ENCODE data around the gene LAMA1.

The LAMA1 gene

DNA sequence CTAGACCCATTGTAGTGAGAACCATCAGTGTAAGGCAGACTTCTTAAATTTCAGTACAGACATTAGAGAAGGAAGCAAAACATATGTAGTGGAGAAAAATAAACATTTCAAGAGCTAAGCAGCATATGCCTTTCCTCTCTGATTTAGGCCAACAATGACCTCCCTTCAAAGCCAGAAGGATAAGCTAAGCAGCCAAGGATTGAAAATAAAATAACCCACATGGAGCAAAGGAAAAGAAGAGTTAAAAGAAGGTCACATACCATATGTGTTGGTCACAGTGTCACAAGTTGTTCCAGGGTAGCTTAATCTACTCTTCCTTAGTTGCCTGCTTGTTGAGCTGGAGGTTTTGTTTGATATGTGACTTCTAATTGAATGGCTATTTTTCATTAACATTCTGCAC, 15.6 kb upstream of the LAMA1 start:
- Mint-ChIP-seq H3K27ac (no peak overlapping the region), H3K36me3 (ENCODE audit: low read depth) (no peaks in the 10 kb centered on the region), H3K9me3 (peaks cover 5% of the 10 kb centered on the region), H3K4me1 (no peaks in the 10 kb centered on the region), H3K4me3 (no peak overlapping the region), H3K27me3 (no peaks in the 10 kb centered on the region)
- DNase-seq = no peak
- ATAC-seq = no peak

DNA sequence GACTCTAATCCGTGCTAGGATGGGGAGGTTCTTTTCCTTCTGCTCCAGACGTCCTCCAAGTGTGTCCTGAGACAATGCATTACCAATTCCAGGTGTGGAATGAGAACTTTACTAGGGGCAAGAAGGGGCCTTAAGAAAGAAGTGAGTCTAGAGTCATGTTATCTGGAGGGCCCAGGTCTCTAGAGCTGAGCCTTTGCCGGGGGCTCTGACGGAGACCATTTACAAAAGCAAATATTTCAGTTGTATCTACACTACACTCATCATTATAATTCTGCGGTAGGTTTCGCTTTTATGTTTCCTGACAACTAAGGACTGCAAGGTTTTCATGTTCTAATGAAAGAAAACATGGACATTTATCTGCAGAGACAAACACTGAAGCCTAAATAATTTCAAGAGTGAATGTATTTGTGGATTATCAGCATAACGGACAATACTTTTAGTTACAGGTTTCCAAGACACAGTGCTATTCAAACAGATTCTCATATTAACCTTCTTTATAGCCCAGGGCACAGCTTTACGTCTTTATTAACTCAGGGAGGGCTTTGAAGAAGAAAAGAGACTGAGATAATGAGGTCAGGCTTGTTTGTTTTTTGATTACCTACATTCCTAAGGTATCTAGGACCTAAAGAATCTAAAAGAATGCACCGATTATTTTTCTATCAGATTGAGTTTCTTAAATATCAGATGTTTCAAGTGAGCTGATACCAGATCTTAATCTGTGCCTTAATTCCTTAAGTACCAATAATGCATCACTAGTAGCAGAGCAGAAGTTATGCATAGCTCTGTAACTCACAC, 15.0 kb upstream of the LAMA1 start:
- Mint-ChIP-seq H3K4me3 (no peak overlapping the region), H3K27me3 (no peaks in the 10 kb centered on the region), H3K27ac (no peak overlapping the region), H3K36me3 (ENCODE audit: low read depth) (no peaks in the 10 kb centered on the region), H3K4me1 (no peaks in the 10 kb centered on the region), H3K9me3 (peaks cover 5% of the 10 kb centered on the region)
- no peak for DNase-seq
- no peak for ATAC-seq

DNA sequence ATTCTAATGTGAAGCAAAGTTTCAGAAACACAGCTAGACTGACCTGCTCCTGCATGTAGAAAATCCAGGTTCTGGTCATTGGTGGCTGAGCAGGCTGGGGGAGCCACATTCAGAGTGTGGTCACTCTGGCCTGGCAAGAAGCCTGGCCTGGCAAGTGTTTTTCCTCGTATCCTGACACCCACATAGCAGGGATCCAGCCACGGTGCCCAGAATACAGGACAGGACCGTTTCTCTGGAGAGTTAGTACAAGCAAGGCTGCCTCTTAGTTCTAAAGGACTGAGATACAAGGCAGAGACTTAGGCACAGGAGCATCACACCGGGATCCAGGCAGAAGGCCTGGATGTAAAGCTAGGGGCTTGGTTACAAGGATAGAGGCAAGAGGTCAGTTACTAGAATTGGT, 4.8 kb upstream of the LAMA1 start:
- H3K4me3 Mint-ChIP-seq = no peak overlapping the region
- H3K9me3 Mint-ChIP-seq = peaks cover 11% of the 10 kb centered on the region
- DNase-seq (no peak), ATAC-seq (no peak)
- H3K4me1 Mint-ChIP-seq = no peaks in the 10 kb centered on the region
- H3K36me3 Mint-ChIP-seq (ENCODE audit: low read depth) = no peaks in the 10 kb centered on the region
- H3K27me3 Mint-ChIP-seq = peaks cover 7% of the 10 kb centered on the region
- H3K27ac Mint-ChIP-seq = no peak overlapping the region

DNA sequence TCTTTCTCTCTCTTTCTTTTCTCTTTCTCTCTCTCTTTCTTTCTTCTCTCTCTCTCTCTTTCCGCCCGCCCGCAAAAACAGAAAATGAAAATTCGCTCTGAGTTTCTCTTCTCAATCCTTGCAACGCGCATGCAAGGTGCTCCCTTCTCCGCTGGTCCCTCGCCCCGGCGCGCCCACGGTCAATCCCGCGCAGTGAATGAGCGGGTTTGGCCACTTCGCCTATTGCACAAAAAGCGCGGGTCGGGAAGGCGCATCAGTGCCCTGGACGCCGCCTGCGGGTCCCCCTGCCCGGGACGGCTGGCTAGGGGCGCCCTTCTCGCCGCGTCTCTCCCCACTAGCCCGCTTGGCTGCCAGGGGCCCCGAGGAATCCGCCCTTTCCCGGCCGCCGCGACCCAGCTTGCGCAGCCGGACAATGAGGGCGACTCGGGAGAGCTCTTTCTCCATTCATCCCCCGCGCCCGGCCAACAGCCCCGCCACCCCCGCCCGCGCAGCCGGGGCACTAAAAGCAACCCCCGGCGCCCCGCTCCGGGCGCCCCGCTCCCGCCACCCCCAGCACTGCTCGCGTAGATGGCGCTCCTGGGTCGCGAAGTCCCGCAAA, 706 bp downstream of the LAMA1 start:
- DNase-seq = no peak
- H3K27ac Mint-ChIP-seq = no peak overlapping the region

DNA sequence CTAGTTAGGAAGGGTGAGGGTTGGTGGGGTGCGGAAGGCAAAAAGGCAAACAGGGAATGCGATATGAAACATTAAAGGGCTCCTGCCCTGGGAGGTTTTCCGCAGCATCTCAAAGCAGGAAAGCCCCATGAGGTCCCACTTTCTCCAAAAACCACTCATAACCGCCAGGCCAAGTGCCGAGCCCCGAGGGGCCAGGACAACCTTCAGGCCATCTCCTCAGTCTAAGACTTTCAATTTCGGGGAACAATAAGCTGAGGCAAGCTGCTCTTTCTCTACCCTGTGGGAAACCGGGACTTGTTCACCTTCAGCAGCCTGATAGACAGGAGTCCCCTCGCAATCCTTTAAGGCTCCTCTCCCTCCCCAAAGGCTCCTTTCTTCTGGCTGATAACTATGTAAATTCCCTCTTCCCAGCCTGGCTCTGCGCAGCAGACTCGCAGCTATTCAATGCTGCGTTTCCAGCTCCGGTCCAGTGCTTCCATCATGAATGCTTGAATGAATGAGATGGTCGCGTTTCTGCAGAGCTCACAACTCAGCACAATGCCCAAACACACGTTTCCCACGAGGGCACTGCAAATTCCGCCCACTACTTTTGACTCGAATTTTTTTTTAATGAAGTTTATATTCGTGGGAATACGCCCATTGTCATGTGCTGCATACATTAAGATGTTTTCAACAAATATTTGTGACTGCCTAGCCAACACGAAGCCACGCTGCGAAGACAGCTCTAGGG, 1.4 kb downstream of the LAMA1 start:
- Mint-ChIP-seq H3K9me3 (peaks cover 4% of the 10 kb centered on the region), H3K4me3 (no peak overlapping the region), H3K27me3 (peaks cover 35% of the 10 kb centered on the region), H3K27ac (no peak overlapping the region), H3K4me1 (peaks cover 9% of the 10 kb centered on the region), H3K36me3 (ENCODE audit: low read depth) (no peaks in the 10 kb centered on the region)
- DNase-seq (no peak), ATAC-seq (no peak)

More for the DNA sequence above, 706 bp downstream of the LAMA1 start:
- Mint-ChIP-seq H3K4me3 (no peak overlapping the region), H3K9me3 (peaks cover 4% of the 10 kb centered on the region), H3K36me3 (ENCODE audit: low read depth) (no peaks in the 10 kb centered on the region), H3K27me3 (peaks cover 35% of the 10 kb centered on the region), H3K4me1 (peaks cover 9% of the 10 kb centered on the region)
- ATAC-seq = no peak

DNA sequence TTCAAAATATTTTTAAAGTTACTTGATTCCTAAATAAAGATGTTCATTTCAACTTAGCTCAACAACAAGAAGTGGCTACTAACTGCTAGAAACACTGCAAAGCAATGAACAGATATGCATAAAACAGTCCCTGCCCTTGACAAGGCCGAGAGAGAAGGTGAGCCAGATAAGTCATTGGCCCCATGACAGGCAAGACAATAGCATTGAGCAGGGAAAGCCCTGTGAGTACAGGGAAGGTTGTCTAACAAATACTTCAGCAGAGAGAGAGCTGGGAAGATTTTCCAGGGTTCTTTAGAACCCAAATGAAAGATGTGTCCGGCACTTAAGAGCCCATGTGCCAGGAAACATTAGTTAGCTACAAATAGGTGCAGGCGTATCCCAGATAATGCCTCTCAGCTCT, 4.7 kb downstream of the LAMA1 start:
- peaks cover 9% of the 10 kb centered on the region for H3K4me1 Mint-ChIP-seq
- no peak for DNase-seq
- H3K36me3 Mint-ChIP-seq (ENCODE audit: low read depth) = no peaks in the 10 kb centered on the region
- H3K27me3 Mint-ChIP-seq = peaks cover 28% of the 10 kb centered on the region
- H3K4me3 Mint-ChIP-seq = no peak overlapping the region
- peaks cover 4% of the 10 kb centered on the region for H3K9me3 Mint-ChIP-seq
- H3K27ac Mint-ChIP-seq = no peak overlapping the region
- ATAC-seq = no peak

DNA sequence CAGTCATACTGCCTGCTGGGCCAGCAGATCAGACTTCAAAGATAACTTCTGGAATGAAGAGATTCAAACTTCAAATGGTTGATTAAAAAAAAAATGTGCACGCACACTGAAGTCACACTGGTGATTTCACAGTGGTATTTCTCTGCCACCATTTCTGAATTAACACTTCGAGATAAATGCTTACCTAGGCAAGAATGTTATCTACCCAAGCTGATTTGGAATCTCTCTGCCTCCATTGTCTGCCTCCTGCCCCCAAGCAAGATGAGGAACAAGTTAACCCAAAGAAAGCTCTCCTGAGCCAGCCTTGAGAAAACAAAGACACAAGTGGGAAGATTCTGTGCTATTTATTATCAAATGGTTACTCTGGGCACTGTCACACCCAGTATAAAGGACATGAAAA, 6.5 kb downstream of the LAMA1 start:
- no peak overlapping the region for H3K27ac Mint-ChIP-seq
- DNase-seq (no peak), ATAC-seq (no peak)
- H3K36me3 Mint-ChIP-seq (ENCODE audit: low read depth) = no peaks in the 10 kb centered on the region
- H3K27me3 Mint-ChIP-seq = peaks cover 23% of the 10 kb centered on the region
- H3K9me3 Mint-ChIP-seq = peaks cover 4% of the 10 kb centered on the region
- no peak overlapping the region for H3K4me3 Mint-ChIP-seq
- peaks cover 2% of the 10 kb centered on the region for H3K4me1 Mint-ChIP-seq

DNA sequence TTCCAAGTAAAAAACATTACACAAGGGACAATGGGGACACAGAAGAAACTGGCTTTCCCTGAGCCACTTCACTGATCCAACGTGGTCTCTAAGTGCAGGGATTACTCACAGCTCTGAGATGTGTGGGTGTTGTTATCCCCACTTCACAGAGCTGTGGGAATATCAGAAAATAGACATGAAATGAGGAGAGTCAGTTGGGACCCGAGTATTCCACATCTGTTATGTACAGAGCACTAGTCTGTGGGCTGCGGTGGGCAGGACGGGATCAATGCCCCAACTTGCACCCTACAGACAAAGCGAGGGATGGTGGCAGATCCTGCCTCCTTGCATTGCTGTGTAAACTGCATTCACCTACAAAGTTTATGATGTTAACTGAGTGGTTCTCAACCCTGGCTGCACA, 11.7 kb downstream of the LAMA1 start:
- H3K36me3 Mint-ChIP-seq (ENCODE audit: low read depth) = no peaks in the 10 kb centered on the region
- DNase-seq = no peak
- no peak overlapping the region for H3K27ac Mint-ChIP-seq
- no peaks in the 10 kb centered on the region for H3K4me1 Mint-ChIP-seq
- no peaks in the 10 kb centered on the region for H3K9me3 Mint-ChIP-seq
- H3K4me3 Mint-ChIP-seq = no peak overlapping the region
- peaks cover 2% of the 10 kb centered on the region for H3K27me3 Mint-ChIP-seq
- no peak for ATAC-seq

DNA sequence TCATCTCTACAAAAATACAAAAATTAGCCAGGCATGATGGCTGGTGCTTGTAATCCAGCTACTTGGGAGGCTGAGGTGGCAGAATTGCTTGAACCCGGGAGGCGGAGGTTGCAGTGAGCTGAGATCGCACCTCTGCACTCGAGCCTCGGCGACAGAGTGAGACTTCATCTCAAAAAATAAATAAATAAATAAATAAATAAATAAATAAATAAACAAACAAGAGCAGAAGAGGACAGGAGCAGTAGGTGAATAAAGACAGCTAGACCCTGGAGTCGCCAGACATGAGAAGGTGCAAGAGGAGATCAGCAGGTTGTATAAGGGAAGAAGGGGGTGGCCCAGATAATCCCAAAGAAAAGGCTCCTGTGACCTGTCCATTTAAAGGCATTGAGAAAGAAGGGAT, 12.3 kb downstream of the LAMA1 start:
- Mint-ChIP-seq H3K27ac (no peak overlapping the region), H3K27me3 (peaks cover 2% of the 10 kb centered on the region), H3K4me3 (no peak overlapping the region), H3K4me1 (no peaks in the 10 kb centered on the region), H3K36me3 (ENCODE audit: low read depth) (no peaks in the 10 kb centered on the region), H3K9me3 (no peaks in the 10 kb centered on the region)
- no peak for DNase-seq
- no peak for ATAC-seq

DNA sequence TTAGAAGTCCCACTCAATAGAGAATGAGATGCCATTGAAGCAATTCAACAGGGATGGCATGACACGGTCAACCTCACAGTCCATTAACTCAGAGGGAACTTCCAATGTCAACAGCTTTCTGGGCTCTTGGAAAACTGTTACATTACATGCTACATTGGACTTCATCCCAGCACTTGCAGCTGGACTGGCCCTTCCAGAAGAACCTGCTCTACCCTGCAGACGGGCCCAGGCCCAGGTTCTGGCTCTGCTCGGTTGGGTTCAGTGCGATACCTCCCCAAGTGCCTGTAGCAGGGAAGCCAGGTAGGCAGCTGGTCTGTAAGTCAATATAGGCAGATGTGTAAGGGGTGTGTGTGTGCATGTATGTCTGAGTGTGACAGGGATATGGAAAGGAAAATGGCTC, 12.9 kb downstream of the LAMA1 start:
- DNase-seq (no peak), ATAC-seq (no peak)
- no peaks in the 10 kb centered on the region for H3K36me3 Mint-ChIP-seq (ENCODE audit: low read depth)
- H3K27me3 Mint-ChIP-seq = peaks cover 2% of the 10 kb centered on the region
- no peak overlapping the region for H3K27ac Mint-ChIP-seq
- H3K9me3 Mint-ChIP-seq = no peaks in the 10 kb centered on the region
- H3K4me3 Mint-ChIP-seq = no peak overlapping the region
- H3K4me1 Mint-ChIP-seq = no peaks in the 10 kb centered on the region

DNA sequence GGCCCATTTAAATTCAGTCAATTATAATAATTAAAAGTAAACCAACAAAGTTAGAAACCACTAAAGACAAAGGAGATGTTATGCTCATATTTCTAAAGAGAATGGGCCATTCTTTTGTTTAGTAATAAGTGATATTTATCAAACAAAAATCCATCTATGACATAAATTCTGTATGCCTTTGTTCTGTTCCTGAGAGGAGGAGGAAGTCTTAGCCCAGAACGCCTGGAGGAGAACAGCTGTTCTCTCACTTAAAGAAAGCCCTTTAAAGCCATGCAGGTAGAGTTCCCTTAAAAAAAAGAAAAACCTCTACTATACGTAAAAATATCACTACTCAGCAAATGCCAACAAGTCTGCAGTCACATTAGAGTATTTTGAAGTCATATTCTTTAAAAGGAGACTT, 15.5 kb downstream of the LAMA1 start:
- H3K27ac Mint-ChIP-seq = no peak overlapping the region

DNA sequence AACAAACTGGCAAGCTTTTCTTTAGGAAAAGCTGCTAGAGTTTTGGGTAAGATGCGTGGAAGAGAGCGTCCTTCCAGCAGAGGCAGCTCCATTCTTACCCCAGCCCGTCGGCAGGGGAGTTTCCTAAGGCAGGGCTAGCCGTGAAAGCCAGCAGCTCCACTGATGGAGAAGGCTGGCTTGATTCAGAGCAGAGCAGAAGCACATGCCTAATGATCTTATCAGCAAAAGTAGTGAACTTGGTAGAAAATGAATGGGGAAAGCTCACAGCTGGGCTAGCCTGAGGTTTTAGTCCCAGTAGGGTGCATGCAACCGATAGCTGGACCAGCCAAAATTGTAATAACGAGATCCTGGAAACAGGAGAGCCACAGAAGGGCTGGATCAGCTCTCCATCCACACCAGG, 20.8 kb downstream of the LAMA1 start:
- Mint-ChIP-seq H3K27ac (no peak overlapping the region), H3K27me3 (peaks cover 2% of the 10 kb centered on the region), H3K4me3 (no peak overlapping the region), H3K9me3 (peaks cover 4% of the 10 kb centered on the region), H3K4me1 (no peaks in the 10 kb centered on the region), H3K36me3 (ENCODE audit: low read depth) (no peaks in the 10 kb centered on the region)
- no peak for ATAC-seq
- DNase-seq = no peak

More for the DNA sequence above, 15.5 kb downstream of the LAMA1 start:
- Mint-ChIP-seq H3K27me3 (no peaks in the 10 kb centered on the region), H3K9me3 (no peaks in the 10 kb centered on the region), H3K4me1 (no peaks in the 10 kb centered on the region), H3K4me3 (no peak overlapping the region), H3K36me3 (ENCODE audit: low read depth) (no peaks in the 10 kb centered on the region)
- DNase-seq (no peak), ATAC-seq (no peak)

DNA sequence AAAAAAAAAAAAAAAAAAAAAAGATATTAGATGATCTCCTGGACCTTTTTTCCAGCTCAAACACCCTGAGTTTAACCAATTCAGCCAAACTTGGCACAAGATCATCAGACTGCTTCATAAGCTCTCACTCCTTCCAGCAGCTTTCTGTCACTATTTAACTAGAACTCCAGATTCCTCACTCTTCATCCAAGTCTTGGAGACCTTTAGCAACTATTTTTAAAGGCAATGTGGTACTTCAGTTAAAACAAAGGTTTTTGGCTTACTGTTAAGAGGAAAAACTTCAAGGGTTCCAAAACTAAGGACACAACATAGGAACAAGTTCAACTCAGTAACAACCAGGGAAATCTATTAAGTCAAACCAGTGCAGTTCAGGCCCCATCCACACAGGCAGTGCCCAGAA, 23.2 kb downstream of the LAMA1 start:
- Mint-ChIP-seq H3K36me3 (ENCODE audit: low read depth) (no peaks in the 10 kb centered on the region), H3K4me3 (no peak overlapping the region), H3K27ac (no peak overlapping the region), H3K27me3 (peaks cover 2% of the 10 kb centered on the region), H3K9me3 (peaks cover 4% of the 10 kb centered on the region), H3K4me1 (no peaks in the 10 kb centered on the region)
- DNase-seq (no peak), ATAC-seq (no peak)

DNA sequence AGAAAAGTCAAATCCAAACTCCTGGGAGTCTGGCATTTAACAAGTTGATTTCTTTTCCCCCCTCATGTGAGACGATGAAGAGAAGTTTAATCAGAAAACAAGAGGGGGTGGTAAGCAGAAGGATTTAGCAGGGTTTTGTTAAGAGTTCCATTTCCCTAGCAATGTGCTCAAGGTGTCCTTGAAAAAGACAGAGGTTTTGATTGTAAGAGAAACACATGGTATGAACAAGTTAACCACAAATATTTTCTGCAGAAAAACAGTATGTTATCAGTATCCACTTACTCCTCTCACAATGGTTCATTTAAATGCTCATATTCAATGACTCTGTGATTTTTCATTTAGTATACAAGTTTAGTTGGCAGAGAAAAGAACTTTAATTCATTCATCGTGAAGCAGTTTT, 26.8 kb downstream of the LAMA1 start:
- Mint-ChIP-seq H3K4me1 (no peaks in the 10 kb centered on the region), H3K4me3 (no peak overlapping the region), H3K9me3 (peaks cover 4% of the 10 kb centered on the region), H3K27me3 (peaks cover 2% of the 10 kb centered on the region), H3K27ac (no peak overlapping the region), H3K36me3 (ENCODE audit: low read depth) (no peaks in the 10 kb centered on the region)
- DNase-seq (no peak), ATAC-seq (no peak)

DNA sequence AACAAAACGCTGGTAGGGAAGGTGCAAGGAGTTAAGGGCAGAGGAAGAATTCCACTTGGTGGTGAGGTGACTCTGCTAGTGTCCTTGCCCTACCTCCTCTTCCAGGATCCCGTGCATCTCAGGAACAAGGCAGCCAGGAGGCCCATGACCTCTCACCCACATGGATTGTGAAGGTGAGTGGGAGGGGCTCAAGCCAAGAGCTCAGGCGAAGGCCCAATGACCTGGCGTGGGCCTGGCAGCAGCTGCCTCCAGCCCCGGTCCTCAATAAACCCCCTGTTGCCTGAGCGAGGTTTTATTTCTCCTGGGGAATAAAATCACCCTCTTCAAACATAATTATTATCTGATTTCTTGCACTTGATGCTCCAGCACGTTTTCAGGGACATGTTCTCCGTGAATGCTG, 28.2 kb downstream of the LAMA1 start:
- Mint-ChIP-seq H3K36me3 (ENCODE audit: low read depth) (no peaks in the 10 kb centered on the region), H3K4me1 (no peaks in the 10 kb centered on the region), H3K27ac (no peak overlapping the region), H3K9me3 (peaks cover 4% of the 10 kb centered on the region), H3K4me3 (no peak overlapping the region), H3K27me3 (peaks cover 2% of the 10 kb centered on the region)
- DNase-seq (no peak), ATAC-seq (no peak)

Data from activated naive CD8-positive, alpha-beta T cell treated with anti-CD3 and anti-CD28 coated beads, Interleukin-2, amount 50 U/mL, for 24 hours (primary cell).